ENCODE measurements around the gene DDX27. TPM values are rescaled to one million over a fixed set of nuclear protein-coding genes. Genes with fewer than 3 reads are reported as not detected.
A peak's percentile ranks its signal among the peaks of the same experiment; 100 is the strongest.

Gene DDX27
- polyA plus RNA-seq, 1 donor: 51.2 TPM

DNA sequence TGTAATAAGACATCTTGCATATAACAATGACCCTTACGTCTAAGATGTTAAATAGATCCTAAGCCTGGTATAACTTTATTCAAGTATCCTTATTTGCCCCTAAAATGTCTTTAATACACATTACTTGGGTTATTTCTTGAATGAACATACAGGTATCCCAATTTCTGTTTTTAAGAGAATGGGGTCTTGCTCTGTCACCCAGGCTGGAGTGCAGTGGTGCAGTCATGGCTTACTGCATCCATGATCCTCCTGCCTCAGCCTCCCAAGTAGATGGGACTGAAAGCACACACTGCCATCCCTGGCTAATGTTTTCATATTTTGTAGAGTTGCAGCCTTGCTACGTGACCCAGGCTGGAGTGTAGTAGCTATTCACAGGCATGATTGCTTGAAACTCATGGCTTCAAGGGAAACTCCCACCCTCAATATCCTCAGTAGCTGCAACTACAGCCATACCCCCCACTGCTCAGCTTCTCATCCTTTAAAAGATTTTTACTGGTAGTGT is 69.1 kb downstream of the DDX27 start:
- Histone ChIP-seq H3K27ac (ENCODE audit: low read length) (no peak overlapping the region), H3K4me1 (ENCODE audit: control insufficient read depth, insufficient read depth, low read length) (peaks cover 13% of the 10 kb centered on the region), H3K9me3 (ENCODE audit: control insufficient read depth, low read depth, low read length) (peaks cover 29% of the 10 kb centered on the region), H3K27me3 (ENCODE audit: control insufficient read depth, insufficient read depth, low read length) (no peaks in the 10 kb centered on the region), H3K36me3 (ENCODE audit: control insufficient read depth, insufficient read depth, low read length) (peaks cover 85% of the 10 kb centered on the region), H3K4me3 (ENCODE audit: low read length) (no peak overlapping the region)
- 100% methylated on average over 1 of the region's 2 CpGs for WGBS (ENCODE audit: insufficient coverage, low lambda C conversion rate)
- no peak for DNase-seq

DNA sequence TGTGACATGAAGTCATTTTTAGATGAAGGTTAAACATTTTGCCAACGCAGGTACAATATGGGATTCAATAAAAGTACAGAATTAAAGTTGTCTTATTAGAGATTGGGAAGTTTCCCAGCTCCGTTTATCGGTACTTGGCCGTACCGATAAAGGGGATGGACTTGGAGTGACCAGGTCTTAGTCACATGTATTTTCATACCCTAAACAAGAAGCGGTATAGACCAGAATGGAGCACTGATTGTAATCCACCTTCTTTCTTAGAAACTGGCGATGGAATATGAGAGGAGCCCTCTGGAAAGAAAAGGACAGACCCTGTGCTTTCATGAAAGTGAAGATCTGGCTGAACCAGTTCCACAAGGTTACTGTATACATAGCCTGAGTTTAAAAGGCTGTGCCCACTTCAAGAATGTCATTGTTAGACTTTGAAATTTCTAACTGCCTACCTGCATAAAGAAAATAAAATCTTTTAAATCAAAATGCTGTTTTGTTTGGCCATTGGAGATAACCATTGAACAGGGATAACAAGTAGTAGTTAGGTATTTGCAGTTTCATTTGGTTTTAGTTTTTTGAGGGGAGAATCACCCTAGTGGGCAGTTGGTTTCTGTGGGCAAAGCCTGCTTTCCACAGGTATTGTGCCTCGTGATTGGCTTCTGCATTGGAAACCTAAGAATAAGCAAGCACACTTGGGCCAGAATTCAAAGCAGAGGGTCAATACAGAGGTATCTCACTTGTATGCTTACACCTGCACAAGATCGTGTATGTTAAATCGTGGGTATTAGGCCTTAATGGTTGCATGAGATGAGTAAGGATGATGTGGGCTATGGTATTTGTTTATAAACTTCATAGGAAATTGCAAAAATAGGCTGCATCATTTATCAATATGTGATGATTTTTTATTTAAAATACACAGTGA is 69.8 kb downstream of the DDX27 start:
- DNase-seq: peak in 1 of 2 donors; percentile 62
- H3K9me3 ChIP-seq (ENCODE audit: control insufficient read depth, low read depth, low read length): peaks cover 28% of the 10 kb centered on the region
- WGBS (ENCODE audit: insufficient coverage, low lambda C conversion rate): 100% methylated on average over 1 of the region's 10 CpGs
- peaks cover 13% of the 10 kb centered on the region for H3K4me1 ChIP-seq (ENCODE audit: control insufficient read depth, insufficient read depth, low read length)
- H3K36me3 ChIP-seq (ENCODE audit: control insufficient read depth, insufficient read depth, low read length): peaks cover 78% of the 10 kb centered on the region
- H3K27ac ChIP-seq (ENCODE audit: low read length): no peak overlapping the region
- H3K27me3 ChIP-seq (ENCODE audit: control insufficient read depth, insufficient read depth, low read length): no peaks in the 10 kb centered on the region
- no peak overlapping the region for H3K4me3 ChIP-seq (ENCODE audit: low read length)

DNA sequence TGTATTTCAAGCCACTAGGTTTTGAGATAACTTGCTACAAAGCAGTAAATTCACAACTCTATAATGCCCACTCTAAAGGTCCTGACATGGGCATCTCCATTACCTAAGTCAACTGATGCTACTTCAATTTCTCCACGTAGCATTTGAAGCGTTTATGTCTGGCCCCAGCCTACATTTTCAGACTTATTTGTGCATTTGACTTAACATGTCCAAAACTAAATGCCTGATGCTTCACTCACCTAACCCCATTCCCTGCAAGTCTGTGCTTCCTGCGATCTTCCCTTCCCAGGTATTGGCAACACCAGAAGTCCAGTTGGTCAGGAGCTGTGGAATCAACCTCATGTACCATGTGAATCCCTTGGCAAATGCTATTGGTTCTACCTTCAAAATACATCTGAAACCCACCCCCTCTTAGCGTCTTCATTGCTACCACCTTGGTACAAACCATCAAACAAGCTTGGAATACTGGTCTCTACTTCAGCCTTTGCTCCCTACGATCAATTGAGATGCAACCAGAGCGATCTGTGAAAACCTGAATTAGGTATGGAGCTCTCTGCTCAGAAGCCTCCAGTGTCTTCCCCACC is 71.5 kb downstream of the DDX27 start:
- Histone ChIP-seq H3K36me3 (ENCODE audit: control insufficient read depth, insufficient read depth, low read length) (peaks cover 65% of the 10 kb centered on the region), H3K4me1 (ENCODE audit: control insufficient read depth, insufficient read depth, low read length) (peaks cover 13% of the 10 kb centered on the region), H3K27me3 (ENCODE audit: control insufficient read depth, insufficient read depth, low read length) (no peaks in the 10 kb centered on the region), H3K4me3 (ENCODE audit: low read length) (no peak overlapping the region), H3K9me3 (ENCODE audit: control insufficient read depth, low read depth, low read length) (peaks cover 16% of the 10 kb centered on the region), H3K27ac (ENCODE audit: low read length) (no peak overlapping the region)
- 80% methylated on average over 1 of the region's 6 CpGs for WGBS (ENCODE audit: insufficient coverage, low lambda C conversion rate)
- no peak for DNase-seq

DNA sequence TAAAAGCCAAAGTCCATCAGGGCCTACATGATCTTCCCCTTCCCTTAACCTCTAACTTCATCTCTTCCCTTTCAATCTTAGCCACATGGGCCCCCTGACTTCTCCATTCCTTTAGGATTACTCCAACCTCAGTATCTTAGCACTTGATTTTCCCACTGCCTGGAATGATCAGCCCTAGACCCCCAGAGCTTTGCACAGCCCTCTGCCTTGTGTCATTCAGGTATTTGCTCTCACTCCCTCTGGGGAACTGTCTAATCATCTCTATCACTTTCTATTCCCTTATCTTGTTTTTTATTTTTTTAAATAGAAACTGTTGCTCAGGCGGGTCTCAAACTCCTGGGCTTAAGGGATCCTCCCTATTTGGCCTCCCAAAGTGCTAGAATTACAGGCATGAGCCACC is 72.0 kb downstream of the DDX27 start:
- H3K36me3 ChIP-seq (ENCODE audit: control insufficient read depth, insufficient read depth, low read length): peaks cover 60% of the 10 kb centered on the region
- no peak overlapping the region for H3K4me3 ChIP-seq (ENCODE audit: low read length)
- H3K4me1 ChIP-seq (ENCODE audit: control insufficient read depth, insufficient read depth, low read length): peaks cover 13% of the 10 kb centered on the region
- WGBS (ENCODE audit: insufficient coverage, low lambda C conversion rate): no CpG with 5 or more reads among the region's 1 CpG
- peaks cover 11% of the 10 kb centered on the region for H3K9me3 ChIP-seq (ENCODE audit: control insufficient read depth, low read depth, low read length)
- H3K27me3 ChIP-seq (ENCODE audit: control insufficient read depth, insufficient read depth, low read length): no peaks in the 10 kb centered on the region
- no peak for DNase-seq
- H3K27ac ChIP-seq (ENCODE audit: low read length): no peak overlapping the region

DNA sequence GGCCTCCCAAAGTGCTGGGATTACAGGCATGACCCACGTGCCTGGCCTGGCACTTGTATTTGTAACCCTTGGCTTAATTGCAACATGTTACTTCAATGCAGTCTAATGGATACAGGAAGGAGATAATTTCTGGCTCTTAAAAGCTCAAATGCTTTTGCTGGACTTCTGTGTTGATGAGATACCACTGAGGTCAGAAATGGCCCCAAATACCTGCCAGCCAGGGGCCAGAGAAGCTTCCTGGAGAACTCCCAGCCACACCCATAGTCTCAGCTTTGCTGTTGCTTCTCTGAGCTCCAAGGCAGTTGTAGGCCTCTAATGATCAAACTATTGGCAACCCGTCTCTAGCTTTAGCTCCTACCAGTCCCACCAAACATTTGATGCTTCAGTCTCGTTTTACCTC is 72.8 kb downstream of the DDX27 start:
- no peaks in the 10 kb centered on the region for H3K27me3 ChIP-seq (ENCODE audit: control insufficient read depth, insufficient read depth, low read length)
- peaks cover 13% of the 10 kb centered on the region for H3K4me1 ChIP-seq (ENCODE audit: control insufficient read depth, insufficient read depth, low read length)
- 100% methylated on average over 1 of the region's 3 CpGs for WGBS (ENCODE audit: insufficient coverage, low lambda C conversion rate)
- DNase-seq: no peak
- peaks cover 3% of the 10 kb centered on the region for H3K9me3 ChIP-seq (ENCODE audit: control insufficient read depth, low read depth, low read length)
- no peak overlapping the region for H3K4me3 ChIP-seq (ENCODE audit: low read length)
- H3K27ac ChIP-seq (ENCODE audit: low read length): no peak overlapping the region
- peaks cover 52% of the 10 kb centered on the region for H3K36me3 ChIP-seq (ENCODE audit: control insufficient read depth, insufficient read depth, low read length)

DNA sequence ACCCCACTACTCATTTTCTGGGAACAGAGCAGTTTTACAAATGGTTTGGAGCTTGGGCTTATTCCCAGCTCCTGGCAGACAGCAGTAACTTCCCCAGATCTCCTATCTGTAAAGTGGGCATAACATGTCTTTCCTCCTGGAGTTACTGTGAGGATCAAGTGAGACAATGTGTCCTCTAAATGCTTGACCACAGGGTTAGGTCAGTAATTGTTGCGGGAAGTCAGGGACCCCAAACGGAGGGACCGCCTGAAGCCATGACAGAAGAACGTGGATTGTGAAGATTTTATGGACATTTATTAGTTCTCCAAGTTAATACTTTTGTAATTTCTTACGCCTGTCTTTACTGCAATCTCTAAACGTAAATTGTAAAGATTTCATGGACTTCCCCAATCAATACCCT is 73.9 kb downstream of the DDX27 start:
- Histone ChIP-seq H3K27ac (ENCODE audit: low read length) (no peak overlapping the region), H3K9me3 (ENCODE audit: control insufficient read depth, low read depth, low read length) (no peaks in the 10 kb centered on the region), H3K27me3 (ENCODE audit: control insufficient read depth, insufficient read depth, low read length) (no peaks in the 10 kb centered on the region), H3K4me1 (ENCODE audit: control insufficient read depth, insufficient read depth, low read length) (peaks cover 13% of the 10 kb centered on the region), H3K36me3 (ENCODE audit: control insufficient read depth, insufficient read depth, low read length) (peaks cover 42% of the 10 kb centered on the region), H3K4me3 (ENCODE audit: low read length) (no peak overlapping the region)
- WGBS (ENCODE audit: insufficient coverage, low lambda C conversion rate): 86% methylated on average over 4 of the region's 6 CpGs
- no peak for DNase-seq

Other genes with a start within 250 kb of the DDX27 start
- 52.2 TPM for gene CSE1L, start 173.1 kb upstream of the DDX27 start, polyA plus RNA-seq
- 110 TPM for gene STAU1, start 31.1 kb upstream of the DDX27 start, polyA plus RNA-seq
- 16.4 TPM for gene ZNFX1, start 58.6 kb downstream of the DDX27 start, polyA plus RNA-seq

All from large intestine (tissue), 3 donors.